Lower lobe of right lung (tissue), 2 donors: Measurements from ENCODE around the gene FBN3. TPM values are rescaled to one million over a fixed set of nuclear protein-coding genes. Genes with fewer than 3 reads are reported as not detected.

ENCODE experiments used
- ATAC-seq, 2 donors: fragments of 200-7000 bp; cut with Tn5 transposase; one replicate each; pipeline ENCODE4 v1.9.1; 2020 to 2022; ENCODE audit warnings: mild to moderate bottlenecking in 2 of 2, moderate library complexity in 2 of 2
- DNase-seq: peaks from one replicate; pipeline ENCODE4 v3.0.0-alpha.2; 2020
- H3K27ac ChIP-seq: fragments of 200-600 bp; one replicate; pipeline ENCODE4 v1.8.0; 2022
- H3K27me3 ChIP-seq: fragments of 200-600 bp; one replicate; pipeline ENCODE4 v1.8.0; 2022; ENCODE audit warnings: low read depth
- H3K36me3 ChIP-seq: fragments of 200-600 bp; one replicate; pipeline ENCODE4 v1.8.0; 2022; ENCODE audit warnings: mild to moderate bottlenecking
- H3K4me1 ChIP-seq: fragments of 200-600 bp; one replicate; pipeline ENCODE4 v1.8.0; 2022
- H3K4me3 ChIP-seq: fragments of 200-600 bp; one replicate; pipeline ENCODE4 v1.8.0; 2022; ENCODE audit warnings: mild to moderate bottlenecking
- H3K9me3 ChIP-seq: fragments of 200-600 bp; one replicate; pipeline ENCODE4 v1.8.0; 2022
- intact Hi-C: fragments of 100-400 bp; cut with DNase I; formaldehyde crosslinking; loops from one replicate; pipeline ENCODE4 v1.11.0; 2022
- total RNA-seq: library from RNA; stranded (reverse); fragmentation: NEBNext Ultra II Directional; extraction: Animal tissue kit (Norgen Biotek cat#: 25700); gene quantifications from one replicate; pipeline ENCODE4 v1.2.1, GENCODE V29; 2021
- TF ChIP-seq, protein P1 (sequence below): fragments of 200-600 bp; IDR thresholded peaks from one replicate; pipeline ENCODE4 v1.8.0; 2022; ENCODE audit warnings: antibody characterized with exemption, mild to moderate bottlenecking
- donor health status: DM: no; HTN: yes; CAD: no; lungs with severe emphysema.

Gene FBN3
- total RNA-seq, 1 donor from 2014 or later: 7.0 TPM

GRCh38 chr19:8093740-8094139 lies 55.7 kb downstream of the FBN3 start:
- ATAC-seq: no peak
- peak; percentile 3 for DNase-seq
- peaks cover 30% of the 10 kb centered on the region for H3K9me3 ChIP-seq

GRCh38 chr19:8090950-8091349 lies 58.4 kb downstream of the FBN3 start:
- Histone ChIP-seq H3K27me3 (no peaks in the 10 kb centered on the region), H3K4me1 (no peaks in the 10 kb centered on the region), H3K4me3 (no peak overlapping the region), H3K9me3 (peaks cover 17% of the 10 kb centered on the region), H3K36me3 (no peaks in the 10 kb centered on the region), H3K27ac (no peak overlapping the region)
- no peak for DNase-seq
- no peak for ATAC-seq
- intact Hi-C loops: no loop called here
- TF ChIP-seq, protein P1, sequence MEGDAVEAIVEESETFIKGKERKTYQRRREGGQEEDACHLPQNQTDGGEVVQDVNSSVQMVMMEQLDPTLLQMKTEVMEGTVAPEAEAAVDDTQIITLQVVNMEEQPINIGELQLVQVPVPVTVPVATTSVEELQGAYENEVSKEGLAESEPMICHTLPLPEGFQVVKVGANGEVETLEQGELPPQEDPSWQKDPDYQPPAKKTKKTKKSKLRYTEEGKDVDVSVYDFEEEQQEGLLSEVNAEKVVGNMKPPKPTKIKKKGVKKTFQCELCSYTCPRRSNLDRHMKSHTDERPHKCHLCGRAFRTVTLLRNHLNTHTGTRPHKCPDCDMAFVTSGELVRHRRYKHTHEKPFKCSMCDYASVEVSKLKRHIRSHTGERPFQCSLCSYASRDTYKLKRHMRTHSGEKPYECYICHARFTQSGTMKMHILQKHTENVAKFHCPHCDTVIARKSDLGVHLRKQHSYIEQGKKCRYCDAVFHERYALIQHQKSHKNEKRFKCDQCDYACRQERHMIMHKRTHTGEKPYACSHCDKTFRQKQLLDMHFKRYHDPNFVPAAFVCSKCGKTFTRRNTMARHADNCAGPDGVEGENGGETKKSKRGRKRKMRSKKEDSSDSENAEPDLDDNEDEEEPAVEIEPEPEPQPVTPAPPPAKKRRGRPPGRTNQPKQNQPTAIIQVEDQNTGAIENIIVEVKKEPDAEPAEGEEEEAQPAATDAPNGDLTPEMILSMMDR: no peak

More at GRCh38 chr19:8093740-8094139, 55.7 kb downstream of the FBN3 start:
- Histone ChIP-seq H3K27me3 (no peaks in the 10 kb centered on the region), H3K36me3 (no peaks in the 10 kb centered on the region), H3K4me3 (no peak overlapping the region), H3K4me1 (no peaks in the 10 kb centered on the region), H3K27ac (no peak overlapping the region)
- TF ChIP-seq, protein P1: no peak
- intact Hi-C loops: no loop called here

DNA sequence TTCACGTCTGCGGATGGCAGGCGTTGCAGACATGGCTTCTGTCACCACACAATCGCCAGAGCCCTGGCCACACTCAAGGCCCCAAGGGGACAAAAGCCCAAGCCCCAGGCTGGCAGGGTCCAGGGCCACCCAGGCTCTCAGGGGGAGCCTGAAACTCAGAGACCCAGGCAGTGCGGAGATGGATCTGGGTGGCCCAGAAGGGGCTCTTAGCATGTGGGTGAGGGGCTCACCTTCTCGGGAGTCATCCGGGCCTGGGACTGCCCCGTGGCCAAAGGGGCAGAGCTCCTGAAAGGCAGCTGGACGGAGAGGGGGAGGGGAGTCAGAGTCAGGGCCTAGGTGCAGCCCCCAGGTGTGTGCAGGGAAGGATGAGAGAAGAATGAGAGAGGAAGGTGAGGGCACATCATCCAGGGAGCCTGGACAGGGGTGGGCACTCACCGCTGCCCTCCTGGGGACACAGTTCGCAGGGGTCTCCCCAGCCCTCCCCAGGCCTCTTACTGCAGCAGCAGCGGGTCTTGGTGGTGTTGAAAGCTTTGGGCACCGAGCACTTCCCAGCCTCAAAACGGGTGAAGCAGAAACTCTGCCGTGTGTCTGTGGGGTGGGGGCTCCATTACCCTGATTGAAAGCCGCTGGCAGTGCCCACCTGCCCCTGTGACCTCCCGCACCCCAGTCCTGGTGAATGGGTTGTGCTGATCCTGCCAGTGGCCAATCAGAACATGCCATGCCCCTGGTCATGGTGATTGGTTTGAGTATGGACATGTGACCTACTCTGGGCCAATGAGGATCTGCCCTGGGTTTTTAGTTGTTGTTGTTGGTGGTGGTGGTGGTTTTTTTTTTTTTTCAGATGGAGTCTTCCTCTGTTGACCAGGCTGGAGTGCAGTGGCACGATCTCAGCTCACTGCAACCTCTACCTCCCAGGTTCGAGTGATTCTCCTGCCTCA lies 59.5 kb downstream of the FBN3 start:
- Histone ChIP-seq H3K9me3 (peaks cover 7% of the 10 kb centered on the region), H3K4me1 (no peaks in the 10 kb centered on the region), H3K4me3 (no peak overlapping the region), H3K27me3 (no peaks in the 10 kb centered on the region), H3K36me3 (no peaks in the 10 kb centered on the region), H3K27ac (no peak overlapping the region)
- DNase-seq: no peak
- ATAC-seq: no peak
- intact Hi-C loops: no loop called here
- TF ChIP-seq, protein P1: no peak

GRCh38 chr19:8088752-8089663 lies 60.4 kb downstream of the FBN3 start:
- H3K27ac ChIP-seq: no peak overlapping the region

GRCh38 chr19:8087876-8088275 lies 61.5 kb downstream of the FBN3 start:
- TF ChIP-seq, protein P1: no peak
- DNase-seq (no peak), ATAC-seq (no peak)
- no peak overlapping the region for H3K27ac ChIP-seq
- no peak overlapping the region for H3K4me3 ChIP-seq
- no peaks in the 10 kb centered on the region for H3K4me1 ChIP-seq
- no peaks in the 10 kb centered on the region for H3K36me3 ChIP-seq
- intact Hi-C loops: no loop called here
- H3K27me3 ChIP-seq: no peaks in the 10 kb centered on the region
- no peaks in the 10 kb centered on the region for H3K9me3 ChIP-seq

More at GRCh38 chr19:8088752-8089663, 60.4 kb downstream of the FBN3 start:
- no peaks in the 10 kb centered on the region for H3K9me3 ChIP-seq
- no peaks in the 10 kb centered on the region for H3K27me3 ChIP-seq
- no peaks in the 10 kb centered on the region for H3K4me1 ChIP-seq
- H3K4me3 ChIP-seq: no peak overlapping the region
- H3K36me3 ChIP-seq: no peaks in the 10 kb centered on the region
- TF ChIP-seq, protein P1: no peak
- no peak for DNase-seq
- intact Hi-C loops: no loop called here
- no peak for ATAC-seq
